ENCODE measurements around the gene CEP112. TPM values are rescaled to one million over a fixed set of nuclear protein-coding genes. Genes with fewer than 3 reads are reported as not detected.
A peak's percentile ranks its signal among the peaks of the same experiment; 100 is the strongest.

The CEP112 gene
- total RNA-seq, 1 donor from 2014 or later: 9.7 TPM

DNA sequence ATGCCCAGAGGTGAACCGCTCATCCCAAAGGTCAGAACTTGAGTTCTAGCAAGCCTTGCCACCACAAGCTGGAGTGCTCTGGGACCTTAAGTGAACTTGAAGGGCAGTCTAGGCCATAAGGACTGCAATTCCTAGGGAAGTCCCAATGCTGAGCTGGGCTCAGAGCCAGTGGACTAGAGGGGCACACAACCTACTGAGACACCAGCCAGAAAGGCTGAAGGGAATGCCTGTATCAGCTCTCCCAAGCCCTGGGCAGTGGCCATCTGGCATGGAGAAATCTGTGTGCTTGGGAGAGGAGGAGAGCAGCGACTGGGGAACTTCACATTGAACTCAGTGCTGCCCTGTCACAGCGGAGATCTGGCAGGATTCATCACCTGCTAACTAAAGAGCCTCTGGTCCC lies 201.3 kb downstream of the CEP112 start:
- no peak overlapping the region for H3K9ac ChIP-seq
- no peak overlapping the region for H3K4me3 Mint-ChIP-seq
- H3K27me3 Mint-ChIP-seq (ENCODE audit: insufficient read depth, low read depth): no peaks in the 10 kb centered on the region
- H3K4me2 ChIP-seq: no peak overlapping the region
- no peaks in the 10 kb centered on the region for H4K20me1 ChIP-seq (ENCODE audit: low read depth)
- H3K27ac Mint-ChIP-seq: no peak overlapping the region
- DNase-seq (ENCODE audit: low spot score): no peak
- H3K4me1 ChIP-seq: no peaks in the 10 kb centered on the region
- H3K36me3 ChIP-seq: no peaks in the 10 kb centered on the region
- H3K4me3 ChIP-seq: no peak overlapping the region
- TF ChIP-seq EZH2 (IDR thresholded peaks at IDR 0.05) (no peak), CTCF (IDR thresholded peaks at IDR 0.05) (no peak)
- no peaks in the 10 kb centered on the region for H3F3A ChIP-seq (ENCODE audit: low read depth)
- no peak overlapping the region for H3K27ac ChIP-seq
- H2AFZ ChIP-seq (replicated peaks): no peak overlapping the region
- no peaks in the 10 kb centered on the region for H3K27me3 ChIP-seq
- no peaks in the 10 kb centered on the region for H3K9me3 ChIP-seq (ENCODE audit: low read depth)
- H3K4me1 Mint-ChIP-seq: no peaks in the 10 kb centered on the region
- H3K79me2 ChIP-seq (ENCODE audit: low read depth): no peaks in the 10 kb centered on the region
- peaks cover 25% of the 10 kb centered on the region for H3K36me3 Mint-ChIP-seq
- H3K9me3 Mint-ChIP-seq: peaks cover 24% of the 10 kb centered on the region

GRCh38 chr17:65988451-65988850 lies 203.5 kb downstream of the CEP112 start:
- no peaks in the 10 kb centered on the region for H3K9me3 ChIP-seq (ENCODE audit: low read depth)
- H3K36me3 Mint-ChIP-seq: peaks cover 26% of the 10 kb centered on the region
- TF ChIP-seq EZH2 (IDR thresholded peaks at IDR 0.05) (no peak), CTCF (IDR thresholded peaks at IDR 0.05) (no peak), EZH2phosphoT487 (IDR thresholded peaks at IDR 0.05) (no peak)

GRCh38 chr17:65987988-65988387 lies 203.9 kb downstream of the CEP112 start:
- peak; percentile 64 for DNase-seq (ENCODE audit: low spot score)

More at GRCh38 chr17:65988451-65988850, 203.5 kb downstream of the CEP112 start:
- no peak overlapping the region for H3K27ac Mint-ChIP-seq
- H3K79me2 ChIP-seq (ENCODE audit: low read depth): no peaks in the 10 kb centered on the region
- DNase-seq (ENCODE audit: low spot score): no peak
- no peak overlapping the region for H3K9ac ChIP-seq
- no peak overlapping the region for H3K27ac ChIP-seq
- peaks cover 3% of the 10 kb centered on the region for H3K4me1 Mint-ChIP-seq
- no peak overlapping the region for H3K4me3 Mint-ChIP-seq
- no peak overlapping the region for H2AFZ ChIP-seq (replicated peaks)
- H3K4me2 ChIP-seq: no peak overlapping the region
- H3F3A ChIP-seq (ENCODE audit: low read depth): no peaks in the 10 kb centered on the region
- no peaks in the 10 kb centered on the region for H3K27me3 ChIP-seq
- H3K9me3 Mint-ChIP-seq: peaks cover 24% of the 10 kb centered on the region
- H3K27me3 Mint-ChIP-seq (ENCODE audit: insufficient read depth, low read depth): no peaks in the 10 kb centered on the region
- H3K4me3 ChIP-seq: no peak overlapping the region
- no peaks in the 10 kb centered on the region for H3K36me3 ChIP-seq
- H4K20me1 ChIP-seq (ENCODE audit: low read depth): no peaks in the 10 kb centered on the region
- H3K4me1 ChIP-seq: no peaks in the 10 kb centered on the region

More at GRCh38 chr17:65987988-65988387, 203.9 kb downstream of the CEP112 start:
- Histone ChIP-seq H3K9me3 (ENCODE audit: low read depth) (no peaks in the 10 kb centered on the region), H2AFZ (replicated peaks) (no peak overlapping the region), H4K20me1 (ENCODE audit: low read depth) (no peaks in the 10 kb centered on the region), H3K4me3 (no peak overlapping the region), H3K4me2 (no peak overlapping the region), H3K9ac (no peak overlapping the region), H3K27me3 (no peaks in the 10 kb centered on the region), H3F3A (ENCODE audit: low read depth) (no peaks in the 10 kb centered on the region), H3K4me1 (no peaks in the 10 kb centered on the region), H3K79me2 (ENCODE audit: low read depth) (no peaks in the 10 kb centered on the region), H3K27ac (no peak overlapping the region), H3K36me3 (no peaks in the 10 kb centered on the region)
- H3K27me3 Mint-ChIP-seq (ENCODE audit: insufficient read depth, low read depth): no peaks in the 10 kb centered on the region
- TF ChIP-seq EZH2 (IDR thresholded peaks at IDR 0.05) (no peak), EZH2phosphoT487 (IDR thresholded peaks at IDR 0.05) (no peak), CTCF (IDR thresholded peaks at IDR 0.05) (peak; percentile 81)
- H3K36me3 Mint-ChIP-seq: peaks cover 24% of the 10 kb centered on the region
- peaks cover 3% of the 10 kb centered on the region for H3K4me1 Mint-ChIP-seq
- peak overlapping the region; percentile 9 for H3K27ac Mint-ChIP-seq
- no peak overlapping the region for H3K4me3 Mint-ChIP-seq
- H3K9me3 Mint-ChIP-seq: peaks cover 24% of the 10 kb centered on the region

Data from neural progenitor cell (in vitro differentiated cells).